Lung (tissue), 12 donors: Measurements from ENCODE around the gene LRRK1. TPM values are rescaled to one million over a fixed set of nuclear protein-coding genes. Genes with fewer than 3 reads are reported as not detected.
A peak's percentile ranks its signal among the peaks of the same experiment; 100 is the strongest.

Experiments used
- ATAC-seq: fragments of 200-7000 bp; cut with Tn5 transposase; one replicate; pipeline ENCODE4 v1.9.1; 2020; ENCODE audit warnings: moderate number of reproducible peaks; ENCODE audit not compliant: insufficient read depth, low FRiP score
- DNase-seq, 3 donors: peaks; one replicate each; pipeline ENCODE4 v3.0.0-alpha.2; 2013 to 2017
- H3K27ac ChIP-seq, 2 donors: one replicate each; pipeline ENCODE4 v1.5.1; 2013; ENCODE audit warnings: mild to moderate bottlenecking in 2 of 2, moderate library complexity in 2 of 2, control low read depth in 1 of 2, inconsistent platforms in 1 of 2, low read depth in 1 of 2, low read length in 1 of 2
- H3K27me3 ChIP-seq, 3 donors: one replicate each; pipeline ENCODE4 v1.5.1; 2013; ENCODE audit warnings: low read length in 2 of 3; ENCODE audit not compliant: control insufficient read depth in 3 of 3, insufficient read depth in 3 of 3
- H3K36me3 ChIP-seq, 4 donors: one replicate each; pipeline ENCODE4 v1.5.1; 2013; ENCODE audit warnings: low read length in 4 of 4, mild to moderate bottlenecking in 1 of 4, moderate library complexity in 1 of 4; ENCODE audit not compliant: control insufficient read depth in 4 of 4, insufficient read depth in 4 of 4
- H3K4me1 ChIP-seq, 5 donors: one replicate each; pipeline ENCODE4 v1.5.1; 2013; ENCODE audit warnings: low read length in 5 of 5, mild to moderate bottlenecking in 2 of 5, moderate library complexity in 1 of 5; ENCODE audit not compliant: control insufficient read depth in 5 of 5, insufficient read depth in 5 of 5
- H3K4me3 ChIP-seq: one replicate; pipeline ENCODE4 v1.5.1; 2013; ENCODE audit warnings: mild to moderate bottlenecking, control low read depth, moderate library complexity
- H3K9ac ChIP-seq, 2 donors: one replicate each; pipeline ENCODE4 v1.5.1; 2013; ENCODE audit warnings: low read length in 2 of 2, control low read depth in 1 of 2; ENCODE audit not compliant: insufficient read depth in 1 of 2
- H3K9me3 ChIP-seq, 4 donors: one replicate each; pipeline ENCODE4 v1.5.1; 2013; ENCODE audit warnings: low read length in 3 of 4, mild to moderate bottlenecking in 1 of 4, moderate library complexity in 1 of 4; ENCODE audit not compliant: control insufficient read depth in 4 of 4, insufficient read depth in 3 of 4
- WGBS, 2 donors: extraction: QIAGEN DNeasy Blood & Tissue Kit; methylation state at CpG; one replicate each; pipeline ENCODE4 v1.1.7; 2013; 5-methylcytosine and 5-hydroxymethylcytosine counted together
- polyA plus RNA-seq, 2 donors: library from polyadenylated mRNA; stranded (reverse); fragments of 200-250 nt; gene quantifications; one replicate each; pipeline ENCODE4 v1.2.1, GENCODE V29; 2013
- total RNA-seq, 2 donors: library from RNA; depleted of rRNA in 1 of 2; stranded (reverse); fragments of >200 nt in 1 of 2; gene quantifications; one replicate each; pipeline ENCODE4 v1.2.1, GENCODE V29; 2014 to 2021
- TF ChIP-seq, protein P1 (sequence below): IDR thresholded peaks from 2 replicates; pipeline ENCODE4 v1.5.1; 2012; ENCODE audit warnings: mild to moderate bottlenecking; ENCODE audit errors: control extremely low read depth, extremely low read depth
- donor health status: control.
- donor health status: control.
- donor health status: Bipolar disorder and iron deficiency.
- donor health status: healthy.
- donor health status: DM: yes; HTN: yes; CAD: no.

LRRK1 gene
- total and polyA plus RNA-seq, 4 donors: 5.7 to 22.9 (median 9.7) TPM

DNA sequence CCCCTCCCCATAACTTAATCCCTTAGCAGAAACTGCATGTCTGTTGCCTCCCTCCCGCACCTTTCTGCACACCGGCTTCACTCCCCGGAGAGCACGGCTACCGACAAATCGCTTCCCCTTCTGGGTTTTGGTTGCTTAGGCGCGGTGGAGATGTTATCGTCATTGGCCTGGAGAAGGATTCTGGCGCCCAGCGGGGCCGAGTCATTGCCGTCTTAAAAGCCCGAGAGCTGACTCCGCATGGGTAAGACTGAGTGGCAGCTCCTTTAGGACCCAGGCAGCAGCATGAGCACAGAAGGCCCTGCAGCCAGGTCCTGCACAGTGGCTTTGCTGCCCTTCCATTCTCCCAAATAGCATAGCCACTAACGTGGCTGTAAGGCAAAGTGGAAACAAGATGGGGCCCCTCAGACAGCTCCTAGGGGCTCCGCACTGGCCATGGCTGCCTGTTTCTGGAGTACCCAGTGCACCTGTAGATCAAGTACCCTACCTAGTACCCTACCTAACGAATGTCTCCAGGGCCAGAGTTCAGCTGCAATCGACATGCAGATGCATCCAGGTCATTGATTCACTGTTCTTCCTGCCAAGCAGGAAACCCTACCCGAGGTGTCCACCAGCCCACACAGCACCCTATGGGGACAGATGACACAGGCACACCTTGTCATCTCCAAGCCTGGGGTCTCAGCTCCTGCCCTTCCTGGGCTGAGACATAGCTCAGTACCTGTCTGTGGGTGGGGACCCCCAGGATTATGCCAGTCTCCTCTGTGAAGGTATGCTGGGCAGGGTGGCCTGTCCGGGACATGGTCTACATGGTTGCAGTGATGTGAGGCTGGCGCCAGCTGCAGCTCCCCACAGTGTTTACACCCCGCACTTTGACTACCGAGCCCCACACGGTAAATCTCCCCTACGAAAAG lies 147.6 kb downstream of the LRRK1 start:
- Histone ChIP-seq H3K27ac (no peak overlapping the region), H3K9me3 (no peaks in the 10 kb centered on the region), H3K4me3 (no peak overlapping the region), H3K9ac (no peak overlapping the region), H3K4me1 (peaks cover 0 to 55% (median 34%) of the 10 kb centered on the region in 5 donors), H3K36me3 (peaks cover 0 to 33% (median 0%) of the 10 kb centered on the region in 4 donors), H3K27me3 (no peaks in the 10 kb centered on the region)
- TF ChIP-seq, protein P1, sequence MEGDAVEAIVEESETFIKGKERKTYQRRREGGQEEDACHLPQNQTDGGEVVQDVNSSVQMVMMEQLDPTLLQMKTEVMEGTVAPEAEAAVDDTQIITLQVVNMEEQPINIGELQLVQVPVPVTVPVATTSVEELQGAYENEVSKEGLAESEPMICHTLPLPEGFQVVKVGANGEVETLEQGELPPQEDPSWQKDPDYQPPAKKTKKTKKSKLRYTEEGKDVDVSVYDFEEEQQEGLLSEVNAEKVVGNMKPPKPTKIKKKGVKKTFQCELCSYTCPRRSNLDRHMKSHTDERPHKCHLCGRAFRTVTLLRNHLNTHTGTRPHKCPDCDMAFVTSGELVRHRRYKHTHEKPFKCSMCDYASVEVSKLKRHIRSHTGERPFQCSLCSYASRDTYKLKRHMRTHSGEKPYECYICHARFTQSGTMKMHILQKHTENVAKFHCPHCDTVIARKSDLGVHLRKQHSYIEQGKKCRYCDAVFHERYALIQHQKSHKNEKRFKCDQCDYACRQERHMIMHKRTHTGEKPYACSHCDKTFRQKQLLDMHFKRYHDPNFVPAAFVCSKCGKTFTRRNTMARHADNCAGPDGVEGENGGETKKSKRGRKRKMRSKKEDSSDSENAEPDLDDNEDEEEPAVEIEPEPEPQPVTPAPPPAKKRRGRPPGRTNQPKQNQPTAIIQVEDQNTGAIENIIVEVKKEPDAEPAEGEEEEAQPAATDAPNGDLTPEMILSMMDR: no peak
- no peak for ATAC-seq
- no peak for DNase-seq
- 89 to 93% methylated on average over 25 to 26 of the region's 26 CpGs for WGBS, 2 donors

- Histone ChIP-seq H3K27me3 (no peaks in the 10 kb centered on the region), H3K9ac (peak overlapping the region in 1 of 2 donors; percentile 11), H3K4me3 (no peak overlapping the region), H3K27ac (no peak overlapping the region), H3K36me3 (peaks cover 0 to 25% (median 0%) of the 10 kb centered on the region in 4 donors), H3K4me1 (peaks cover 0 to 55% (median 34%) of the 10 kb centered on the region in 5 donors), H3K9me3 (no peaks in the 10 kb centered on the region)
- WGBS, 2 donors: 90 to 92% methylated on average over 14 of the region's 14 CpGs
- no peak for ATAC-seq
- DNase-seq: no peak
- TF ChIP-seq, protein P1: no peak
These were observed 148.7 kb downstream of the LRRK1 start for GRCh38 chr15:101067660-101068522.

GRCh38 chr15:101068523-101068960 lies 149.4 kb downstream of the LRRK1 start:
- 87% methylated on average over 11 of the region's 11 CpGs for WGBS, 2 donors
- Histone ChIP-seq H3K27me3 (no peaks in the 10 kb centered on the region), H3K9ac (peak overlapping the region in 1 of 2 donors; percentile 11), H3K36me3 (peaks cover 0 to 23% (median 0%) of the 10 kb centered on the region in 4 donors), H3K4me3 (no peak overlapping the region), H3K27ac (peak overlapping the region in 1 of 2 donors; percentile 71), H3K9me3 (no peaks in the 10 kb centered on the region), H3K4me1 (peaks cover 0 to 53% (median 34%) of the 10 kb centered on the region in 5 donors)
- ATAC-seq (no peak), DNase-seq (no peak)
- TF ChIP-seq, protein P1: no peak
